Measurements from ENCODE around the gene CPS1.

CPS1 gene

DNA sequence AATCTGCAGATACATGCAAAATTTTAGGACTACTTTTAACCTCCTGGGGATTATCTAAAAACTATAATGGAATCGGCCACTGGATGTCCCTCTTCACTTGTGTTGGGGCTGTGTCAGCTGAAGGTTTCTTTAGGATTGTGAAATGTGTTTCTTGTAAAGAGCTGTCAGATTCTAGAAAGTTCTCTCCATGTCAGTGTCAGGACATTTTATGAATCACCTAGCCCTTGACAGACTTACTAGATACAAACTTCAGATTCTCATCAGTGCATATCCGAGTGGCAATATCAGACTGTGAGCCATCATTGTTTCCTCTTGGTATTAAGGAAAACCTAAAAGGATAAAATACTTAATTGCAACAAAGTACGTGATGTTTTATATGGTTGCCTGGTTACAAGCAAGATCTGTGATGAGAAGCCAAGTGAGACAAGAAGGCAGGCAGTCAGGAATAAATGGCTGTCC, 107.3 kb downstream of the CPS1 start:
- Histone ChIP-seq H3K27me3 (ENCODE audit: insufficient read depth, low read length, poor library complexity, severe bottlenecking) (no peaks in the 10 kb centered on the region), H4K20me1 (ENCODE audit: insufficient read depth, low read length, poor library complexity, severe bottlenecking) (no peaks in the 10 kb centered on the region), H3K9me3 (ENCODE audit: insufficient read depth, low read depth, low read length) (no peaks in the 10 kb centered on the region), H2AFZ (ENCODE audit: low read length) (no peak overlapping the region), H3F3A (ENCODE audit: low read depth) (no peaks in the 10 kb centered on the region), H3K4me2 (ENCODE audit: low read depth, low read length, poor library complexity, severe bottlenecking) (no peak overlapping the region), H3K4me1 (ENCODE audit: insufficient read depth, low read length, poor library complexity, severe bottlenecking) (no peaks in the 10 kb centered on the region), H3K9ac (ENCODE audit: low read depth, low read length, poor library complexity, severe bottlenecking) (no peak overlapping the region), H3K79me2 (ENCODE audit: insufficient read depth, low read length) (no peaks in the 10 kb centered on the region), H3K36me3 (ENCODE audit: insufficient read depth, low read length) (no peaks in the 10 kb centered on the region), H3K4me3 (ENCODE audit: low read length, poor library complexity, severe bottlenecking) (no peak overlapping the region), H3K9me2 (replicated peaks; ENCODE audit: low read depth, low read length) (no peaks in the 10 kb centered on the region)
- TF ChIP-seq EZH2phosphoT487 (IDR thresholded peaks at IDR 0.05; ENCODE audit: borderline replicate concordance), result no peak
- TF ChIP-seq, protein P1, sequence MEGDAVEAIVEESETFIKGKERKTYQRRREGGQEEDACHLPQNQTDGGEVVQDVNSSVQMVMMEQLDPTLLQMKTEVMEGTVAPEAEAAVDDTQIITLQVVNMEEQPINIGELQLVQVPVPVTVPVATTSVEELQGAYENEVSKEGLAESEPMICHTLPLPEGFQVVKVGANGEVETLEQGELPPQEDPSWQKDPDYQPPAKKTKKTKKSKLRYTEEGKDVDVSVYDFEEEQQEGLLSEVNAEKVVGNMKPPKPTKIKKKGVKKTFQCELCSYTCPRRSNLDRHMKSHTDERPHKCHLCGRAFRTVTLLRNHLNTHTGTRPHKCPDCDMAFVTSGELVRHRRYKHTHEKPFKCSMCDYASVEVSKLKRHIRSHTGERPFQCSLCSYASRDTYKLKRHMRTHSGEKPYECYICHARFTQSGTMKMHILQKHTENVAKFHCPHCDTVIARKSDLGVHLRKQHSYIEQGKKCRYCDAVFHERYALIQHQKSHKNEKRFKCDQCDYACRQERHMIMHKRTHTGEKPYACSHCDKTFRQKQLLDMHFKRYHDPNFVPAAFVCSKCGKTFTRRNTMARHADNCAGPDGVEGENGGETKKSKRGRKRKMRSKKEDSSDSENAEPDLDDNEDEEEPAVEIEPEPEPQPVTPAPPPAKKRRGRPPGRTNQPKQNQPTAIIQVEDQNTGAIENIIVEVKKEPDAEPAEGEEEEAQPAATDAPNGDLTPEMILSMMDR (conservative IDR thresholded peaks at IDR 0.05; ENCODE audit: low read length), result peak; percentile 40

- Histone ChIP-seq H3F3A (ENCODE audit: low read depth) (no peaks in the 10 kb centered on the region), H3K9me2 (replicated peaks; ENCODE audit: low read depth, low read length) (no peaks in the 10 kb centered on the region), H3K4me2 (ENCODE audit: low read depth, low read length, poor library complexity, severe bottlenecking) (no peak overlapping the region), H3K79me2 (ENCODE audit: insufficient read depth, low read length) (no peaks in the 10 kb centered on the region), H3K4me1 (ENCODE audit: insufficient read depth, low read length, poor library complexity, severe bottlenecking) (no peaks in the 10 kb centered on the region), H3K27me3 (ENCODE audit: insufficient read depth, low read length, poor library complexity, severe bottlenecking) (no peaks in the 10 kb centered on the region), H3K9me3 (ENCODE audit: insufficient read depth, low read depth, low read length) (no peaks in the 10 kb centered on the region), H2AFZ (ENCODE audit: low read length) (no peak overlapping the region), H3K9ac (ENCODE audit: low read depth, low read length, poor library complexity, severe bottlenecking) (no peak overlapping the region), H4K20me1 (ENCODE audit: insufficient read depth, low read length, poor library complexity, severe bottlenecking) (no peaks in the 10 kb centered on the region), H3K36me3 (ENCODE audit: insufficient read depth, low read length) (no peaks in the 10 kb centered on the region), H3K4me3 (ENCODE audit: low read length, poor library complexity, severe bottlenecking) (no peak overlapping the region)
- TF ChIP-seq, protein P1 (conservative IDR thresholded peaks at IDR 0.05; ENCODE audit: low read length), result no peak
- no peak for TF ChIP-seq EZH2phosphoT487 (IDR thresholded peaks at IDR 0.05; ENCODE audit: borderline replicate concordance)
These were observed 111.3 kb downstream of the CPS1 start for GRCh38 chr2:210667711-210668110.

DNA sequence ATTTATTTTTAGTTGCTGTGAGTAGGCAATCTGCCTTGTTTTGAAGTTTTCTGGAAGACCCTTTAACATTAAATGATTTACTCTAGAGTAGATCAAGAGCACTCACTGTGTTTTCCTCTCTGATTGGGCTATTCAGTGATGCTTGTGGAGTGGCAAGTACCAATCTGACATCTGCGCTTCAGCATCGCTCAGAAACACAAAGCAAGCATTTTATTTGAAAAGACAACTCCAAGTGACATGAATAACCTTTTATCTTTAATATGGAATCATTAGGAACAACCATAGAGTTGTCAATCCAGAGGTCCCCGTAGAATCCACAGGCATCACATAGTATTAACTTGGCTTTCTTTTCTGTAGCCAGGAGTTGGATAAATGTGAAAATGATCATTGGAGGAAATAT, 114.7 kb downstream of the CPS1 start:
- no peaks in the 10 kb centered on the region for H3K27me3 ChIP-seq (ENCODE audit: insufficient read depth, low read length, poor library complexity, severe bottlenecking)
- H3F3A ChIP-seq (ENCODE audit: low read depth), result no peaks in the 10 kb centered on the region
- H3K36me3 ChIP-seq (ENCODE audit: insufficient read depth, low read length), result no peaks in the 10 kb centered on the region
- no peaks in the 10 kb centered on the region for H3K4me1 ChIP-seq (ENCODE audit: insufficient read depth, low read length, poor library complexity, severe bottlenecking)
- H3K9ac ChIP-seq (ENCODE audit: low read depth, low read length, poor library complexity, severe bottlenecking), result no peak overlapping the region
- no peak overlapping the region for H3K4me3 ChIP-seq (ENCODE audit: low read length, poor library complexity, severe bottlenecking)
- H3K9me2 ChIP-seq (replicated peaks; ENCODE audit: low read depth, low read length), result no peaks in the 10 kb centered on the region
- no peak overlapping the region for H2AFZ ChIP-seq (ENCODE audit: low read length)
- H3K9me3 ChIP-seq (ENCODE audit: insufficient read depth, low read depth, low read length), result no peaks in the 10 kb centered on the region
- no peaks in the 10 kb centered on the region for H3K79me2 ChIP-seq (ENCODE audit: insufficient read depth, low read length)
- H3K4me2 ChIP-seq (ENCODE audit: low read depth, low read length, poor library complexity, severe bottlenecking), result no peak overlapping the region
- TF ChIP-seq, protein P1 (conservative IDR thresholded peaks at IDR 0.05; ENCODE audit: low read length), result no peak
- no peak for TF ChIP-seq EZH2phosphoT487 (IDR thresholded peaks at IDR 0.05; ENCODE audit: borderline replicate concordance)
- H4K20me1 ChIP-seq (ENCODE audit: insufficient read depth, low read length, poor library complexity, severe bottlenecking), result no peaks in the 10 kb centered on the region
